ENCODE measurements around the gene SULT2B1. TPM values are rescaled to one million over a fixed set of nuclear protein-coding genes. Genes with fewer than 3 reads are reported as not detected.

Gene SULT2B1
- total RNA-seq, 2 donors from 2014 or later, result 14.6 to 43.0 TPM

DNA sequence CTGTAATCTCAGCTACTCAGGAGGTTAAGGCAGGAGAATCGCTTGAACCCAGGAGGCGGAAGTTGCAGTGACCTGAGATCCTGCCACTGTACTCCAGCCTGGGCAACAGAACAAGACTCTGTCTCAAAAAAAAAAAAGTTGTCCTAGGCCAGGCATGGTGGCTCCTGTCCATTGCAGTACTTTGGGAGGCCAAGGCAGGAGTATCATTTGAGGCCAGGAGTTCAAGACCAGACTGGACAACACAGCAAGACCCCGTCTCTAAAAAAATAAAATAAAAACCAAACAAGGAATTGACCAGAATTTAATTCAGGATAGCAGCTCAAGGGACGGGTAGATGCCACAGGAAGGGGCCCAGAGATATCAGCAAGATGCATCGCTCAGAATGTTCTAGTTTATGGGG is 4.9 kb downstream of the SULT2B1 start:
- Histone ChIP-seq H3K36me3 (no peaks in the 10 kb centered on the region), H3K4me1 (replicated peaks) (no peaks in the 10 kb centered on the region), H3K27ac (peak overlapping the region; percentile 75 to 76), H3K4me3 (no peak overlapping the region), H3K9me3 (no peaks in the 10 kb centered on the region), H3K27me3 (replicated peaks; ENCODE audit: insufficient read depth) (no peaks in the 10 kb centered on the region)
- 88% methylated on average over 5 of the region's 5 CpGs for WGBS
- TF ChIP-seq POLR2A (IDR thresholded peaks at IDR 0.05), result no peak
- TF ChIP-seq, protein P1, sequence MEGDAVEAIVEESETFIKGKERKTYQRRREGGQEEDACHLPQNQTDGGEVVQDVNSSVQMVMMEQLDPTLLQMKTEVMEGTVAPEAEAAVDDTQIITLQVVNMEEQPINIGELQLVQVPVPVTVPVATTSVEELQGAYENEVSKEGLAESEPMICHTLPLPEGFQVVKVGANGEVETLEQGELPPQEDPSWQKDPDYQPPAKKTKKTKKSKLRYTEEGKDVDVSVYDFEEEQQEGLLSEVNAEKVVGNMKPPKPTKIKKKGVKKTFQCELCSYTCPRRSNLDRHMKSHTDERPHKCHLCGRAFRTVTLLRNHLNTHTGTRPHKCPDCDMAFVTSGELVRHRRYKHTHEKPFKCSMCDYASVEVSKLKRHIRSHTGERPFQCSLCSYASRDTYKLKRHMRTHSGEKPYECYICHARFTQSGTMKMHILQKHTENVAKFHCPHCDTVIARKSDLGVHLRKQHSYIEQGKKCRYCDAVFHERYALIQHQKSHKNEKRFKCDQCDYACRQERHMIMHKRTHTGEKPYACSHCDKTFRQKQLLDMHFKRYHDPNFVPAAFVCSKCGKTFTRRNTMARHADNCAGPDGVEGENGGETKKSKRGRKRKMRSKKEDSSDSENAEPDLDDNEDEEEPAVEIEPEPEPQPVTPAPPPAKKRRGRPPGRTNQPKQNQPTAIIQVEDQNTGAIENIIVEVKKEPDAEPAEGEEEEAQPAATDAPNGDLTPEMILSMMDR (IDR thresholded peaks at IDR 0.05), result no peak
- TF ChIP-seq POLR2AphosphoS5 (IDR thresholded peaks at IDR 0.05), result no peak
- intact Hi-C loops (cut with DNase I), result no loop called here
- DNase-seq (ENCODE audit: low spot score), result no peak

DNA sequence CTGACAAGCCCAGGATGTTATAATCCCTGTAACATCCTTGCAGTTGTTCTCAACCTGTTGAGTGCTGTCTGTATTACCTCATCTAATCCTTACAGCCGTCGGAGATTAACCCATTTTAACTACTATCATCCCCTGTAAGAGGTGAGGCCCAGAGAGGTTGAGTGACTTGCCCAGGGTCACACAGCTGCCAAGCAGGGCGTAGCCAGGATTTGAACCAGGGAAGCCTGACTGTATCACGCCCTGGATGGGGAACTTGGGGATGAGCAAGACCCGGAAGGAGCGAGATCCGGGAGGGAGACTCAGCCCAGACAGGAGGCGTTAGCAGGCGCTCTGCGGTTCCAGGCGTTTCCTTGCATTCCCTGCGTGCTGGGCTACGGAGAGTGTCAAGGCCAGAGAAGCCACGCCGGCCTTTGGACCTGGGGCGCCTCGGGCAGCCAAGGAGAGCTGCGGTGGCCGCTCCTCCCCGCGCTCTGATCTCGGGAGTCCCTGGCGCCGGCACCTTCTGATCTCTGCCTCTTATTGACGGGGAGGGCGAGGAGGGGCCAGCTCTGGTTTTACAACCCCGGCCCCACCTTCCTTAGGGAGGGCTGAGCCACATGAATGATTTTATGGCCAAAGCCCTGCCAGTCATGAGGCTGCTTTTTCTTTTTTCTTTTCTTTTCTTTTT is 6.2 kb downstream of the SULT2B1 start:
- TF ChIP-seq POLR2A (IDR thresholded peaks at IDR 0.05) (peak; percentile 33), POLR2AphosphoS5 (IDR thresholded peaks at IDR 0.05) (peak; percentile 82)
- TF ChIP-seq, protein P1 (IDR thresholded peaks at IDR 0.05), result no peak
- peak overlapping the region in 1 of 2 donors; percentile 13 for H3K4me3 ChIP-seq
- no peaks in the 10 kb centered on the region for H3K4me1 ChIP-seq (replicated peaks)
- H3K36me3 ChIP-seq, result no peaks in the 10 kb centered on the region
- H3K27ac ChIP-seq, result peak overlapping the region; percentile 75 to 76
- intact Hi-C loops (cut with DNase I), result no loop called here
- no peaks in the 10 kb centered on the region for H3K9me3 ChIP-seq
- no peaks in the 10 kb centered on the region for H3K27me3 ChIP-seq (replicated peaks; ENCODE audit: insufficient read depth)
- 12% methylated on average over 25 of the region's 27 CpGs for WGBS
- peak; percentile 87 for DNase-seq (ENCODE audit: low spot score)

DNA sequence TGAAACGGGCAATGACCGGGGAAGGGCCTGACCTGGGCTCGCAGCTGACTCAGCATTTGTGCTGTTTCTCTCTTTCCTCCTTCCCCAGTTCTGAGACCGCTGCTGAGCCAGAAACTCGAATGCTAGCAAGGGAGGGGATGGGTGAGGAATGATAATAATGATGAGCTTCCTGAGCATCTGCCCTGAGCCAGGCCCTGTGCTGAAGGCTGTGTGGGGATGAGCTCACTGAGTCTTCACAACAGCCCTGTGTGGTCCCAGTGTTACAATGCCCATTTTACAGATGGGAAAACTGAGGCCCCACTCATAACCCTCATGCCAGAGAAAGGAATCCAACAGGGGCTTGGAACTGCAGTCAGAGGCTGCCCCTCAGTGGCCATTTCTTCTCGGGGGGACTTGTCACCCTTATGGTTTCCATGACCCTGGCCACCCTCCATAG is 8.1 kb downstream of the SULT2B1 start:
- 85% methylated on average over 6 of the region's 6 CpGs for WGBS
- DNase-seq (ENCODE audit: low spot score), result no peak
- H3K27me3 ChIP-seq (replicated peaks; ENCODE audit: insufficient read depth), result no peaks in the 10 kb centered on the region

DNA sequence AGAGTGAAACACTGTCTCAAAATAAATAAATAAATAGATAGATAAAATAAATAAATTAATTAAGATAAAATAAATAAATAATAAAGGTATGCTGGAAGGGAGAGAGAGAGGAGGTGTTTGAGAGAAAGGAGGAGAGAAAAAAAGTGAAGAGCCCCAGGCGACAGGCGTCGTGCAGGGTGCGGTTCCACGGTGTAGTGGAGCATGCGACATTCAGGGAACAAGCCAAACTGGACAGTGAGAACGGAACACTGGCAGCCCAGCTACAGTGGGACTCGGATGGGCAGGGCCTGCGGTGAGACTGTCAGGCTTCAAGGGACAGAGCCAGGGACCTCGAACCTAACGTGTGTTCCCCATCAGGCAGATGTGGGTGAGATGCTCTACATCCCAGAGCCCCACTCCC is 9.4 kb downstream of the SULT2B1 start:
- intact Hi-C loops (cut with DNase I), result no loop called here
- TF ChIP-seq POLR2AphosphoS5 (IDR thresholded peaks at IDR 0.05) (no peak), POLR2A (IDR thresholded peaks at IDR 0.05) (no peak)
- TF ChIP-seq, protein P1 (IDR thresholded peaks at IDR 0.05), result no peak
- Histone ChIP-seq H3K27ac (peak overlapping the region in 1 of 2 donors; percentile 89), H3K36me3 (no peaks in the 10 kb centered on the region), H3K4me3 (no peak overlapping the region), H3K27me3 (replicated peaks; ENCODE audit: insufficient read depth) (no peaks in the 10 kb centered on the region), H3K4me1 (replicated peaks) (no peaks in the 10 kb centered on the region), H3K9me3 (no peaks in the 10 kb centered on the region)
- 92% methylated on average over 11 of the region's 11 CpGs for WGBS
- no peak for DNase-seq (ENCODE audit: low spot score)

More for the DNA sequence above, 8.1 kb downstream of the SULT2B1 start:
- Histone ChIP-seq H3K36me3 (no peaks in the 10 kb centered on the region), H3K4me3 (no peak overlapping the region), H3K27ac (peak overlapping the region in 1 of 2 donors; percentile 75), H3K9me3 (no peaks in the 10 kb centered on the region), H3K4me1 (replicated peaks) (no peaks in the 10 kb centered on the region)
- TF ChIP-seq, protein P1 (IDR thresholded peaks at IDR 0.05), result no peak
- TF ChIP-seq POLR2A (IDR thresholded peaks at IDR 0.05), result no peak
- TF ChIP-seq POLR2AphosphoS5 (IDR thresholded peaks at IDR 0.05), result no peak
- intact Hi-C loops (cut with DNase I), result no loop called here

DNA sequence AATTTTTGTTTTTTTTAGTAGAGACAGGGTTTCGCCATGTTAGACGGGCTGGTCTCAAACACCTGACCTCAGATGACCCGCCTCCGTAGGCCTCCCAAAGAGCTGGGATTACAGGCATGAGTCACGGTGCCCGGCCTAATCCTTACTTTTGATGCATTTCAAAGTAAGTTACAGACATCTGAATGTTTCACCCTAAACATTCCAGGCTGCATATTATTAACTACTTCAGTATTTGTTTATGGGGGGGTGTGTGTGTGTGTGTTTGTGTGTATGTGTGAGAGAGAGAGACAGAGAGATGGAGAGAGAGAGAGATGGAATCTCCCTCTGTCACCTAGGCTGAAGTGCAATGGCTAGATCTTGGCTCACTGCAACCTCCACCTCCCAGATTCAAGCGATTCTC is 13.1 kb downstream of the SULT2B1 start:
- no peak for DNase-seq (ENCODE audit: low spot score)
- intact Hi-C loops (cut with DNase I), result no loop called here
- WGBS, result 92% methylated on average over 7 of the region's 7 CpGs

More for the DNA sequence above, 13.1 kb downstream of the SULT2B1 start:
- Histone ChIP-seq H3K36me3 (no peaks in the 10 kb centered on the region), H3K4me3 (no peak overlapping the region), H3K9me3 (no peaks in the 10 kb centered on the region), H3K4me1 (replicated peaks) (peaks cover 6% of the 10 kb centered on the region), H3K27me3 (replicated peaks; ENCODE audit: insufficient read depth) (no peaks in the 10 kb centered on the region), H3K27ac (no peak overlapping the region)
- no peak for TF ChIP-seq POLR2AphosphoS5 (IDR thresholded peaks at IDR 0.05)
- TF ChIP-seq POLR2A (IDR thresholded peaks at IDR 0.05), result no peak
- TF ChIP-seq, protein P1 (IDR thresholded peaks at IDR 0.05), result no peak

Data from prostate gland (tissue), 2 donors.